Erythroblast (primary cell): ENCODE results near the gene ATP13A4.

Experiments
- GATA1 ChIP-seq: IDR thresholded peaks from 2 replicates; pipeline ENCODE4 v1.6.1; 2011; ENCODE audit warnings: low read depth, mild to moderate bottlenecking, control low read depth, low read length, moderate library complexity
- POLR2A ChIP-seq: IDR thresholded peaks from 2 replicates; pipeline ENCODE4 v1.6.1; 2011; ENCODE audit warnings: mild to moderate bottlenecking, low read length

DNA sequence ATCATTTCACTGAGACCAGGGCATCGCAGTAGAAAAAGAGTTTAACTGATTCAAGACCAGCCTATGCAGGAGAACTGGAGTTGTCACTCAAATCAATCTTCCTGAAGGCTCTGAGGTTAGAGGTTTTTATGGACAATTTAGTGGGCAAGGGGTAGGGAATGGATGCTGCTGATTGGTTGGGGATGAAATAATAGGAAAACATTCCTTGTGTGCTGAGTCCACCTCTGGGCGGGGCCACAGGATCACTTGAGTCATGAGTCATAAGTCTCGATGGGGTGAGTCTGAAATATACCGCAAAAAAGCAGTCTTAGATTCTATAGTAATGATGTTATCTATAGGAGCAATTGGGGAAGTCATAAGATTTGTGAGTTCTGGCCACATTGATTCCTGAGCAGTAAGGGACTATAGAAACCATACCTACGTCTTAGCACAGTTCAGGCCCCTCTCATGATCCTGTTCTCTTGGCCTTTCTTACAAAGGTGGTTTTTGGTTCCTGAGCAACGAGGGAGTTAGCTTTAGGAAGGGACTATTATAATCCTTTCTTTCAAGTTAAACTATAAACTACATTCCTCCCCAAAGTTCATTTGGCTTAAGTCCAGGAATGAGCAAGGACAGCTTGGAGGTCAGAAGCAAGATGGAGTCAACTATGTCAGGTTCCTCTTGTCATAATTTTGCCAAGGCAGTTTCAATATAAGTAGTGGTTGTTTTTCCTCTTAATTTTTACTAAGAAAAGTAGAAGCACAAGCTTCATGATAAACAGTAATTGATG, 35.6 kb upstream of the ATP13A4 start:
- TF ChIP-seq POLR2A (no peak), GATA1 (no peak)
